ENCODE data around the gene SRM. TPM values are rescaled to one million over a fixed set of nuclear protein-coding genes. Genes with fewer than 3 reads are reported as not detected.
"Not testable (repeated sequence)": the region's sequence is repeated elsewhere in the genome, so short reads cannot be mapped to it uniquely, and the experiment has no call there.

SRM gene
- total RNA-seq, 1 donor from 2014 or later = 147 TPM

DNA sequence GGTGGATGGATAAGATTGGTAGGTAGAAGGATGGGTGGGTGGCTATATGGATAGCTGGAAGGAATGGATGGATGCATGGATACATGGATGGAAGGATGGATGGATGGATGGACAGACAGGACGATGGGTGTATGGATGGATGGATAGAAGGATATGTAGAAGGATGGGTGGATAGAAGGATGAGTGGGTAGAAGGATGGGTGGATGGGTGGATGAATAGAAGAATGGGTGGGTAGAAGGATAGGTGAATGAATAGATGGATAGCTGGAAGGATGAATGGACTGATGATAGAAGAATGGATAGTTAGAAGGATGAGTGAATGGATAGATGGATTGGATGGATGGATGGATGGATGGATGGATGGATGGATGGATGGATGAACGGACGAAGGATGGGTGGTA lies 17.8 kb downstream of the SRM start:
- Mint-ChIP-seq H3K4me3 (no peak overlapping the region), H3K27me3 (ENCODE audit: low read depth) (peaks cover 8% of the 10 kb centered on the region), H3K4me1 (peaks cover 10% of the 10 kb centered on the region), H3K27ac (ENCODE audit: unreplicated experiment) (no peak overlapping the region), H3K9me3 (no peaks in the 10 kb centered on the region), H3K36me3 (ENCODE audit: low read depth) (no peaks in the 10 kb centered on the region)
- no peak for DNase-seq (ENCODE audit: low read depth, low spot score)
- TF ChIP-seq, protein P1, sequence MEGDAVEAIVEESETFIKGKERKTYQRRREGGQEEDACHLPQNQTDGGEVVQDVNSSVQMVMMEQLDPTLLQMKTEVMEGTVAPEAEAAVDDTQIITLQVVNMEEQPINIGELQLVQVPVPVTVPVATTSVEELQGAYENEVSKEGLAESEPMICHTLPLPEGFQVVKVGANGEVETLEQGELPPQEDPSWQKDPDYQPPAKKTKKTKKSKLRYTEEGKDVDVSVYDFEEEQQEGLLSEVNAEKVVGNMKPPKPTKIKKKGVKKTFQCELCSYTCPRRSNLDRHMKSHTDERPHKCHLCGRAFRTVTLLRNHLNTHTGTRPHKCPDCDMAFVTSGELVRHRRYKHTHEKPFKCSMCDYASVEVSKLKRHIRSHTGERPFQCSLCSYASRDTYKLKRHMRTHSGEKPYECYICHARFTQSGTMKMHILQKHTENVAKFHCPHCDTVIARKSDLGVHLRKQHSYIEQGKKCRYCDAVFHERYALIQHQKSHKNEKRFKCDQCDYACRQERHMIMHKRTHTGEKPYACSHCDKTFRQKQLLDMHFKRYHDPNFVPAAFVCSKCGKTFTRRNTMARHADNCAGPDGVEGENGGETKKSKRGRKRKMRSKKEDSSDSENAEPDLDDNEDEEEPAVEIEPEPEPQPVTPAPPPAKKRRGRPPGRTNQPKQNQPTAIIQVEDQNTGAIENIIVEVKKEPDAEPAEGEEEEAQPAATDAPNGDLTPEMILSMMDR (conservative IDR thresholded peaks at IDR 0.05) = no peak

DNA sequence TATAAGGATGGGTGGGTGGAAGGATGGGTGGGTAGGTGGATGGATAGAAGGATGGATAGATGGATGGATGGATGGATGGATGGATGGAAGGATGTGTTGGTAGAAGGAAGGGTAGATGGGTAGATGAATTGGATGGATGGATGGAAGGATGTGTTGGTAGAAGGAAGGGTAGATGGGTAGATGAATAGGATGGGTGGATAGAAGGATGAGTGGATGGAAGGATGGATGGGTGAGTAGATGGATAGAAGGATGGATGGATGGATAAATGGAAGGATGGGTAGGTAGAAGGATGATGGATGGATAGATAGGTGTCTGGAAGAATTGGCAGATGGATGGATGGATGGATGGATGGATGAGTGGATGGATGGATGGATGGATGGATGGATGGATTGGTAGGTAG lies 18.8 kb downstream of the SRM start:
- TF ChIP-seq, protein P1 (conservative IDR thresholded peaks at IDR 0.05) = no peak
- H3K9me3 Mint-ChIP-seq = no peaks in the 10 kb centered on the region
- no peaks in the 10 kb centered on the region for H3K36me3 Mint-ChIP-seq (ENCODE audit: low read depth)
- H3K4me3 Mint-ChIP-seq = no peak overlapping the region
- H3K27ac Mint-ChIP-seq (ENCODE audit: unreplicated experiment) = no peak overlapping the region
- H3K4me1 Mint-ChIP-seq = peaks cover 10% of the 10 kb centered on the region
- H3K27me3 Mint-ChIP-seq (ENCODE audit: low read depth) = peaks cover 8% of the 10 kb centered on the region
- DNase-seq (ENCODE audit: low read depth, low spot score) = no peak

DNA sequence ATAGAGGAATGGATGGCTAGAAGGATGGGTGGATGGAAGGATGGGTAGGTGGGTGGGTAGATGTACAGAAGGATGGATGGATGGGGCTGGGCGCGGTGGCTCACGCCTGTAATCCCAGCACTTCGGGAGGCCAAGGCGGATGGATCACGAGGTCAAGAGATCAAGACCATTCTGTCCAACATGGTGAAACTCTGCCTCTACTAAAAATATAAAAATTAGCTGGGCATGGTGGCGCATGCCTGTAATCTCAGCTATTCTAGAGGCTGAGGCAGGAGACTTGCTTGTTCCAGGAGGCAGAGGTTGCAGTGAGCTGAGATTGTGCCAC lies 19.8 kb downstream of the SRM start:
- H3K36me3 Mint-ChIP-seq (ENCODE audit: low read depth); H3K9me3 Mint-ChIP-seq; DNase-seq (ENCODE audit: low read depth, low spot score); H3K4me1 Mint-ChIP-seq; H3K27me3 Mint-ChIP-seq (ENCODE audit: low read depth); H3K4me3 Mint-ChIP-seq; H3K27ac Mint-ChIP-seq (ENCODE audit: unreplicated experiment): not testable (repeated sequence)

DNA sequence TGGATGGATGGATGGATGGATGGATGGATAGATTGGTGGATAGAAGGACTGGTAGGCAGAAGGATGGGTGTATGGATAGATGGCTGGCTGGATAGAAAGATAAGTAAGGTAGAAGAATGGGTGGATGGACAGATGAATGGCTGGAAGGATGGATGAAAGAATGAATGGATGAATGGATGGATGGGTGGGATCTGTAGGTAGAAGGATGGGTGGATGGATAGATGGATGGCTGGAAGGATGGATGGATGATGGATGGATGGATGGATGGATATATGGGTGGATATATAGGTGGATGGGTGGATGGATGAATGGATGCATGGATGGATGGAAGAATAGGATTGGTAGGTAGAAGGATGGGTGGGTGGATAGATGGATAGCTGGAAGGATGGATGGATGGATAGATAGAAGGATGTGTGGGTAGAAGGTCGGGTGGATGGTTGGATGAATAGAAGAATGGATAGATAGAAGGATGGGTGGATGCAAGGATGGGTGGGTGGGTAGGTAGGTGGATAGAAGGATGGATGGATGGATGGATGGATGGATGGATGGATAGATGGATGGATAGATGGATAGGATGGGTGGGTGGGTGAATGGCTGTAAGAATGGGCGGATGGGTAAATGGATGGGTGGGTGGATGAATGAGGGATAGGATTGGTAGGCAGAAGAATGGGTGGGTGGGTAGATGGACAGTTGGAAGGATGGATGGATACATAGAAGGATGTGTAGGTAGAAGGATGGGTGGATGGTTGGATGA lies 20.3 kb downstream of the SRM start:
- Mint-ChIP-seq H3K4me1 (peaks cover 5% of the 10 kb centered on the region), H3K9me3 (no peaks in the 10 kb centered on the region), H3K36me3 (ENCODE audit: low read depth) (no peaks in the 10 kb centered on the region), H3K27ac (ENCODE audit: unreplicated experiment) (no peak overlapping the region), H3K27me3 (ENCODE audit: low read depth) (peaks cover 10% of the 10 kb centered on the region), H3K4me3 (no peak overlapping the region)
- TF ChIP-seq, protein P1 (conservative IDR thresholded peaks at IDR 0.05) = no peak
- DNase-seq (ENCODE audit: low read depth, low spot score) = no peak

DNA sequence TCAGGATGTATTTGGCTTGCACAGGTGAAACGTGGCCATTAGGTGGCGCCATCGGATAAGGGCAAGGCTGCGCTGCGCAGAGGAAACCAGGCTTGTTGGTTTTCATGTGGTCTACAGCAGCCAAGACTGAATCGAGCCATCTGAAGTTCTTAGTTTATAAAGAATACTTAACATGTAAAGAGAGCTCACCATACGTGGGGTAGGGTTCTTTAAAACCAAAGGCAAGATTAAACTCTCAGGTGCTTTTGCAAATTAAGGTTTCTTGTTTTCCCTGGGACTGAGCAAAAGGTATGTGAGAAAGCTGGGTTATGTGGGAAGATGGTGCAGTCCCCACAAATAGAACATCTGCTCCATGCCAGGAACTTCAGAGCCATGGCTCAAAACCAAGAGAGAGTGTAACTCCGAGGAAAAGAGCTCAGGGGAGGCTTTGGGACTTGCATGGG lies 22.1 kb downstream of the SRM start:
- no peaks in the 10 kb centered on the region for H3K36me3 Mint-ChIP-seq (ENCODE audit: low read depth)
- peak; percentile 93 for DNase-seq (ENCODE audit: low read depth, low spot score)
- H3K4me1 Mint-ChIP-seq = peaks cover 5% of the 10 kb centered on the region
- no peaks in the 10 kb centered on the region for H3K9me3 Mint-ChIP-seq
- TF ChIP-seq, protein P1 (conservative IDR thresholded peaks at IDR 0.05) = peak; percentile 99
- no peak overlapping the region for H3K4me3 Mint-ChIP-seq
- peaks cover 10% of the 10 kb centered on the region for H3K27me3 Mint-ChIP-seq (ENCODE audit: low read depth)
- no peak overlapping the region for H3K27ac Mint-ChIP-seq (ENCODE audit: unreplicated experiment)

DNA sequence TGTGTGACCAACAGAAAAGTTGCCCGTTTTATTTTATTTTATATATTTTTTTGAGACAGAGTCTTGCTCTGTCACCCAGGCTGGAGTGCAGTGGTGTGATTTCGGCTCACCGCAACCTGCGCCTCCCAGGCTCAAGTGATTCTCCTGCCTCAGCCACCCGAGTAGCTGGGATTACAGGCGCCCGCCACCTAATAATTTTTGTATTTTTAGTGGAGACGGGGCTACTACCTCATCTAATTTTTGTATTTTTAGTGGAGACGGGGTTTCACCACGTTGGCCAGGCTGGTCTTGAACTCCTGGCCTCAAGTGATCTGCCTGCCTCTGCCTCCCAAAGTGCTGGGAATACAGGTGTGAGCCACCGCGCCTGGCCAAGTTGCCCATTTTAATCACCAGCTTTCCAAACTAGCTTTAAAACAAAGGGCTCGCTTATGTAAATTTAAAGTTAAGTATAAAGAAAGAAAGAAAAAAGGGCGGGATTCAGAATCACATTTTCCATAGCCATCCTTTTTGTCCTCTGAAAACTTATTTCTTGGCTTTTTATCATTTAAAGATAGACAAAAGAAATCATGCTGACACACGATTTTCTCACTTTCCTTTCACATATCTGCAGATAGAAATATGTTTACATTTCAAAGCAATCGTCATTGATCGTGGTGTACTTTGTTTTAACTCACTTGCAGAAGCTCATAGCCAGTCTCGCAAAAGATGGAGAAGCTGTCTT lies 22.6 kb downstream of the SRM start:
- not testable (repeated sequence) for H3K27ac Mint-ChIP-seq (ENCODE audit: unreplicated experiment); H3K4me3 Mint-ChIP-seq; DNase-seq (ENCODE audit: low read depth, low spot score)

More for the DNA sequence above, 22.6 kb downstream of the SRM start:
- H3K36me3 Mint-ChIP-seq (ENCODE audit: low read depth); H3K9me3 Mint-ChIP-seq; H3K4me1 Mint-ChIP-seq: not testable (repeated sequence)
- peaks cover 10% of the 10 kb centered on the region for H3K27me3 Mint-ChIP-seq (ENCODE audit: low read depth)

Measured in neural crest cell (in vitro differentiated cells).